ENCODE measurements around the gene SLC34A1.

The SLC34A1 gene

GRCh38 chr5:177355868-177356168 is 28.4 kb upstream of the SLC34A1 start:
- DNase-seq: no peak
- peaks cover 5% of the 10 kb centered on the region for H3K79me1 ChIP-seq (ENCODE audit: low read length)
- H3K79me2 ChIP-seq (ENCODE audit: control insufficient read depth, insufficient read depth, low read length): peaks cover 5% of the 10 kb centered on the region
- H2BK120ac ChIP-seq (ENCODE audit: low read depth, low read length): no peak overlapping the region
- H2BK5ac ChIP-seq (ENCODE audit: low read length): no peak overlapping the region
- no peak overlapping the region for H3K56ac ChIP-seq (ENCODE audit: low read length)
- H3K4me1 ChIP-seq (ENCODE audit: control insufficient read depth, low read depth, low read length): peaks cover under 1% of the 10 kb centered on the region
- H3K9ac ChIP-seq (ENCODE audit: low read length): no peak overlapping the region
- no peak overlapping the region for H3K4me3 ChIP-seq (ENCODE audit: low read length)
- WGBS (ENCODE audit: extremely low coverage, insufficient coverage, low lambda C conversion rate): no CpG with 5 or more reads among the region's 1 CpG
- H3K4me2 ChIP-seq (ENCODE audit: low read length): no peak overlapping the region
- H3K27me3 ChIP-seq (ENCODE audit: insufficient read depth, low read length, poor library complexity): no peaks in the 10 kb centered on the region
- H2BK15ac ChIP-seq (replicated peaks; ENCODE audit: low read depth): no peak overlapping the region
- H4K8ac ChIP-seq (ENCODE audit: low read depth, low read length): no peak overlapping the region
- H4K5ac ChIP-seq (ENCODE audit: low read length): no peak overlapping the region
- no peak overlapping the region for H3K18ac ChIP-seq (ENCODE audit: low read length)
- no peak overlapping the region for H3K4ac ChIP-seq (ENCODE audit: low read depth, low read length)
- H2AK5ac ChIP-seq (ENCODE audit: low read length): no peak overlapping the region
- H3K27ac ChIP-seq (ENCODE audit: low read depth, low read length): no peak overlapping the region
- H3K23ac ChIP-seq (ENCODE audit: low read length): no peak overlapping the region
- no peaks in the 10 kb centered on the region for H3K36me3 ChIP-seq (ENCODE audit: control insufficient read depth, insufficient read depth, low read length)

GRCh38 chr5:177356746-177357145 is 27.5 kb upstream of the SLC34A1 start:
- Histone ChIP-seq H4K5ac (ENCODE audit: low read length) (no peak overlapping the region), H3K4me2 (ENCODE audit: low read length) (no peak overlapping the region), H3K4me1 (ENCODE audit: control insufficient read depth, low read depth, low read length) (no peaks in the 10 kb centered on the region), H3K4ac (ENCODE audit: low read depth, low read length) (no peak overlapping the region), H3K36me3 (ENCODE audit: control insufficient read depth, insufficient read depth, low read length) (no peaks in the 10 kb centered on the region), H2BK15ac (replicated peaks; ENCODE audit: low read depth) (no peak overlapping the region), H3K9ac (ENCODE audit: low read length) (no peak overlapping the region), H2BK5ac (ENCODE audit: low read length) (no peak overlapping the region), H3K4me3 (ENCODE audit: low read length) (no peak overlapping the region), H3K56ac (ENCODE audit: low read length) (no peak overlapping the region), H3K79me2 (ENCODE audit: control insufficient read depth, insufficient read depth, low read length) (no peaks in the 10 kb centered on the region), H3K27me3 (ENCODE audit: insufficient read depth, low read length, poor library complexity) (no peaks in the 10 kb centered on the region), H3K27ac (ENCODE audit: low read depth, low read length) (no peak overlapping the region), H3K18ac (ENCODE audit: low read length) (no peak overlapping the region), H4K8ac (ENCODE audit: low read depth, low read length) (no peak overlapping the region), H3K23ac (ENCODE audit: low read length) (no peak overlapping the region), H3K79me1 (ENCODE audit: low read length) (no peaks in the 10 kb centered on the region), H2AK5ac (ENCODE audit: low read length) (no peak overlapping the region), H2BK120ac (ENCODE audit: low read depth, low read length) (no peak overlapping the region)
- no CpG with 5 or more reads among the region's 3 CpGs for WGBS (ENCODE audit: extremely low coverage, insufficient coverage, low lambda C conversion rate)
- no peak for DNase-seq

- Histone ChIP-seq H2BK120ac (ENCODE audit: low read depth, low read length) (no peak overlapping the region), H3K9ac (ENCODE audit: low read length) (no peak overlapping the region), H3K18ac (ENCODE audit: low read length) (no peak overlapping the region), H3K79me2 (ENCODE audit: control insufficient read depth, insufficient read depth, low read length) (no peaks in the 10 kb centered on the region), H3K23ac (ENCODE audit: low read length) (no peak overlapping the region), H2AK5ac (ENCODE audit: low read length) (no peak overlapping the region), H3K4me2 (ENCODE audit: low read length) (no peak overlapping the region), H3K4ac (ENCODE audit: low read depth, low read length) (no peak overlapping the region), H3K4me3 (ENCODE audit: low read length) (no peak overlapping the region), H2BK5ac (ENCODE audit: low read length) (no peak overlapping the region), H3K79me1 (ENCODE audit: low read length) (no peaks in the 10 kb centered on the region), H3K27ac (ENCODE audit: low read depth, low read length) (no peak overlapping the region), H4K5ac (ENCODE audit: low read length) (no peak overlapping the region), H3K4me1 (ENCODE audit: control insufficient read depth, low read depth, low read length) (no peaks in the 10 kb centered on the region), H2BK15ac (replicated peaks; ENCODE audit: low read depth) (no peak overlapping the region), H3K27me3 (ENCODE audit: insufficient read depth, low read length, poor library complexity) (no peaks in the 10 kb centered on the region), H3K36me3 (ENCODE audit: control insufficient read depth, insufficient read depth, low read length) (no peaks in the 10 kb centered on the region), H4K8ac (ENCODE audit: low read depth, low read length) (no peak overlapping the region), H3K56ac (ENCODE audit: low read length) (no peak overlapping the region)
- DNase-seq: no peak
- no CpG with 5 or more reads among the region's 5 CpGs for WGBS (ENCODE audit: extremely low coverage, insufficient coverage, low lambda C conversion rate)
These were observed 27.1 kb upstream of the SLC34A1 start for GRCh38 chr5:177357146-177357458.

- WGBS (ENCODE audit: extremely low coverage, insufficient coverage, low lambda C conversion rate): no CpG with 5 or more reads among the region's 37 CpGs
- Histone ChIP-seq H2BK15ac (replicated peaks; ENCODE audit: low read depth) (no peak within 1 kb of the TSS), H4K8ac (ENCODE audit: low read depth, low read length) (no peak within 1 kb of the TSS), H3K9ac (ENCODE audit: low read length) (no peak within 1 kb of the TSS), H2BK120ac (ENCODE audit: low read depth, low read length) (no peak within 1 kb of the TSS), H3K27me3 (ENCODE audit: insufficient read depth, low read length, poor library complexity) (no peaks in the 10 kb centered on the region), H2AK5ac (ENCODE audit: low read length) (no peak within 1 kb of the TSS), H2BK5ac (ENCODE audit: low read length) (no peak within 1 kb of the TSS), H3K4me3 (ENCODE audit: low read length) (no peak within 1 kb of the TSS), H4K5ac (ENCODE audit: low read length) (no peak within 1 kb of the TSS), H3K79me1 (ENCODE audit: low read length) (no peaks in the 10 kb centered on the region), H3K18ac (ENCODE audit: low read length) (no peak within 1 kb of the TSS), H3K23ac (ENCODE audit: low read length) (no peak within 1 kb of the TSS), H3K4me1 (ENCODE audit: control insufficient read depth, low read depth, low read length) (no peaks in the 10 kb centered on the region), H3K36me3 (ENCODE audit: control insufficient read depth, insufficient read depth, low read length) (no peaks in the 10 kb centered on the region), H3K79me2 (ENCODE audit: control insufficient read depth, insufficient read depth, low read length) (no peaks in the 10 kb centered on the region), H3K27ac (ENCODE audit: low read depth, low read length) (no peak within 1 kb of the TSS), H3K56ac (ENCODE audit: low read length) (no peak within 1 kb of the TSS), H3K4ac (ENCODE audit: low read depth, low read length) (no peak within 1 kb of the TSS), H3K4me2 (ENCODE audit: low read length) (no peak within 1 kb of the TSS)
- no peak for DNase-seq
These were observed 26.5 kb upstream of the SLC34A1 start, which contains the start of gene RGS14 for GRCh38 chr5:177357459-177358351. Gene RGS14 (plus strand): TSS chr5:177357924. CDS start chr5:177358025, 101 bp downstream.

DNA sequence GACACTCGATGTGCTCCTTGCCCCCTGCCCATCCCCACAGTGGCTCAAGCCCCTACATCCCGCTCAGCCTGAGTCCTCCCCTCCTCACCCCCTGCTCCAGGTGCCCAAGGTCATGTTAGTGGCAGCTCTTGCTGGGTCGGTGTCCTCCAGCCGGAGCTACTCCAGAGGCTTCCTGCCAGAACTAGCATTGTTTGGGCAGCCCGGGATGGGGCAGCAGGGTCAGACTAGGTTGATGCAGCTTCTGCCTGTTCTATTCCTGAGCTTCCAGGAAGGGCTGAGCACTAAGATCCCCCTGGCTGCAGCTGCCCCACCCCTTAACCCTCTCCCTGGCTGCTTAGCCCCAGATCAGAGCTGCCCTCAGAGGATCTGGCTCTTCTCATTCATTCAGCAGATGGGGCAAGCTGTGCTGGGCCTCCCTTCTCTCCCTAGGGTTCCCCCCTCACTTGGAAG is 25.8 kb upstream of the SLC34A1 start:
- H3K79me2 ChIP-seq (ENCODE audit: control insufficient read depth, insufficient read depth, low read length): no peaks in the 10 kb centered on the region
- no peak overlapping the region for H2BK15ac ChIP-seq (replicated peaks; ENCODE audit: low read depth)
- H3K56ac ChIP-seq (ENCODE audit: low read length): no peak overlapping the region
- no peak for DNase-seq
- H3K27ac ChIP-seq (ENCODE audit: low read depth, low read length): no peak overlapping the region
- no peaks in the 10 kb centered on the region for H3K36me3 ChIP-seq (ENCODE audit: control insufficient read depth, insufficient read depth, low read length)
- no peak overlapping the region for H3K4me2 ChIP-seq (ENCODE audit: low read length)
- H4K8ac ChIP-seq (ENCODE audit: low read depth, low read length): no peak overlapping the region
- no peak overlapping the region for H2AK5ac ChIP-seq (ENCODE audit: low read length)
- no peaks in the 10 kb centered on the region for H3K4me1 ChIP-seq (ENCODE audit: control insufficient read depth, low read depth, low read length)
- no peak overlapping the region for H2BK5ac ChIP-seq (ENCODE audit: low read length)
- H3K23ac ChIP-seq (ENCODE audit: low read length): no peak overlapping the region
- no peak overlapping the region for H3K4ac ChIP-seq (ENCODE audit: low read depth, low read length)
- H3K18ac ChIP-seq (ENCODE audit: low read length): no peak overlapping the region
- H3K4me3 ChIP-seq (ENCODE audit: low read length): no peak overlapping the region
- H3K79me1 ChIP-seq (ENCODE audit: low read length): no peaks in the 10 kb centered on the region
- no CpG with 5 or more reads among the region's 5 CpGs for WGBS (ENCODE audit: extremely low coverage, insufficient coverage, low lambda C conversion rate)
- H2BK120ac ChIP-seq (ENCODE audit: low read depth, low read length): no peak overlapping the region
- H4K5ac ChIP-seq (ENCODE audit: low read length): no peak overlapping the region
- no peaks in the 10 kb centered on the region for H3K27me3 ChIP-seq (ENCODE audit: insufficient read depth, low read length, poor library complexity)
- H3K9ac ChIP-seq (ENCODE audit: low read length): no peak overlapping the region

GRCh38 chr5:177359451-177359851 is 24.8 kb upstream of the SLC34A1 start:
- Histone ChIP-seq H3K4me2 (ENCODE audit: low read length) (no peak overlapping the region), H3K4ac (ENCODE audit: low read depth, low read length) (no peak overlapping the region), H2AK5ac (ENCODE audit: low read length) (no peak overlapping the region), H3K9ac (ENCODE audit: low read length) (no peak overlapping the region), H3K79me2 (ENCODE audit: control insufficient read depth, insufficient read depth, low read length) (no peaks in the 10 kb centered on the region), H3K79me1 (ENCODE audit: low read length) (no peaks in the 10 kb centered on the region), H2BK120ac (ENCODE audit: low read depth, low read length) (no peak overlapping the region), H3K56ac (ENCODE audit: low read length) (no peak overlapping the region), H4K8ac (ENCODE audit: low read depth, low read length) (no peak overlapping the region), H2BK5ac (ENCODE audit: low read length) (no peak overlapping the region), H3K36me3 (ENCODE audit: control insufficient read depth, insufficient read depth, low read length) (no peaks in the 10 kb centered on the region), H2BK15ac (replicated peaks; ENCODE audit: low read depth) (no peak overlapping the region), H4K5ac (ENCODE audit: low read length) (no peak overlapping the region), H3K4me1 (ENCODE audit: control insufficient read depth, low read depth, low read length) (no peaks in the 10 kb centered on the region), H3K18ac (ENCODE audit: low read length) (no peak overlapping the region), H3K23ac (ENCODE audit: low read length) (no peak overlapping the region), H3K27me3 (ENCODE audit: insufficient read depth, low read length, poor library complexity) (no peaks in the 10 kb centered on the region), H3K4me3 (ENCODE audit: low read length) (no peak overlapping the region), H3K27ac (ENCODE audit: low read depth, low read length) (no peak overlapping the region)
- no peak for DNase-seq
- whole genome bisulfite sequencing (ENCODE audit: extremely low coverage, insufficient coverage, low lambda C conversion rate): no CpG with 5 or more reads among the region's 6 CpGs

Data from mesendoderm (in vitro differentiated cells).